Raji (cell line): Measurements from ENCODE around the gene DNPEP.

Source experiments
- POLR2A ChIP-seq: IDR thresholded peaks from 2 replicates; pipeline ENCODE4 v1.6.1; 2011; ENCODE audit warnings: low read depth, low read length, control low read depth; ENCODE audit not compliant: insufficient read depth

Gene DNPEP

GRCh38 chr2:219408631-219409030 is 20.9 kb upstream of the DNPEP start:
- no peak for TF ChIP-seq POLR2A

- TF ChIP-seq POLR2A: no peak
Measured at GRCh38 chr2:219408204-219408603, 20.5 kb upstream of the DNPEP start.

- no peak for TF ChIP-seq POLR2A
Measured at GRCh38 chr2:219406861-219407230, 19.1 kb upstream of the DNPEP start.

- no peak for TF ChIP-seq POLR2A
Measured at GRCh38 chr2:219405958-219406860, 18.5 kb upstream of the DNPEP start.

- TF ChIP-seq POLR2A: no peak
Measured at GRCh38 chr2:219405451-219405850, 17.7 kb upstream of the DNPEP start.

- TF ChIP-seq POLR2A: no peak
Measured at GRCh38 chr2:219404954-219405353, 17.2 kb upstream of the DNPEP start.

GRCh38 chr2:219404291-219404910 is 16.7 kb upstream of the DNPEP start:
- no peak for TF ChIP-seq POLR2A

GRCh38 chr2:219403861-219404260 is 16.1 kb upstream of the DNPEP start:
- TF ChIP-seq POLR2A: no peak

- TF ChIP-seq POLR2A: no peak
Measured at GRCh38 chr2:219402665-219403515, 15.2 kb upstream of the DNPEP start.

- TF ChIP-seq POLR2A: no peak
Measured at GRCh38 chr2:219401606-219402005, 13.9 kb upstream of the DNPEP start.

- TF ChIP-seq POLR2A: no peak
Measured at GRCh38 chr2:219400562-219400961, 12.8 kb upstream of the DNPEP start.

- TF ChIP-seq POLR2A: no peak
Measured at GRCh38 chr2:219399716-219400478, 12.2 kb upstream of the DNPEP start.

GRCh38 chr2:219398721-219399363 is 11.1 kb upstream of the DNPEP start:
- no peak for TF ChIP-seq POLR2A

- TF ChIP-seq POLR2A: no peak
Measured at GRCh38 chr2:219396863-219397457, 9.2 kb upstream of the DNPEP start.
